Ovary (tissue), 3 donors: Measurements from ENCODE around the gene ATP6V0B.

Source experiments
- CTCF ChIP-seq, 3 donors: fragments of 450-650 bp in 2 of 3; fragments of 200-600 bp in 1 of 3; IDR thresholded peaks; one replicate each; pipeline versions ENCODE4 v1.5.1 to v1.8.0; 2016 to 2022; ENCODE audit warnings: antibody characterized with exemption in 3 of 3, mild to moderate bottlenecking in 1 of 3
- EP300 ChIP-seq: sonication (generic); formaldehyde crosslinking; IDR thresholded peaks from one replicate; pipeline ENCODE4 v1.6.1; 2017; ENCODE audit warnings: antibody characterized with exemption
- POLR2A ChIP-seq: fragments of 450-650 bp; IDR thresholded peaks from one replicate; pipeline ENCODE4 v1.6.1; 2017; ENCODE audit warnings: antibody characterized with exemption, mild to moderate bottlenecking, moderate library complexity
- donor health status: DM: no; HTN: no; CAD: no.

DNA sequence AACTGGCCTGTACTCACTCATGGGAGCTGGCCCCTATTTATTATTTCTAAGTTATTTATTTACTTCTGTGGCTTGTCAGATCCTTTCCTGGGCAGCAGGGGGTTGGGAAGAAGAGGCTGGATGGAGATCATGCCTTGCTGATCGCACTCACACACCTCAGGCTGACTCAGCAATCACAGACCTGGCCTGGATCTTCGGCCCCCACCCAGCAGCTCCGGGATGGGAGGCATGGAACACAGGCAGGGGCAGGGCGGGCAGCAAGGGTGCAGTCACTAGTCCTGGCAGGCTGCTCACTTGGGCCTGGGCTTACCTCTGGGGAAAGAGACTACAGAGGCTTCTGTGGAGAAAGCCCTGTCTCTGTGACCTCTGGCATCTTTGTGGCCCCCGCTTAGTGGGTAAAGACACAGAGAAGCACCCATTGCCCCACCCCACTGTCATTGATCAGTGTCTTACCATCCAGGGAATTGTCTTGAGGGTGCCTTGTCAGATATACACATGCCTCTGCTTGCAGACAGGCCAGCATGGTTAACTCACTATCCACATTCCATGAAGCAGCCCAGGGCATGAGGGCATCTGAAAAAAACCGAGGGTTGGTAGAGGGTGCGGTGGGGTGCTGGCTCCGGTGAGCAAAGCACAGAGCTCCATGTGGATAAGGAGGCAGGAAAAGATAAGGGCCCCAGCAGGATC lies 37.4 kb upstream of the ATP6V0B start:
- no peak for TF ChIP-seq CTCF (IDR thresholded peaks at IDR 0.05)
- no peak for TF ChIP-seq POLR2A
- no peak for TF ChIP-seq EP300
